ENCODE measurements around the gene LYPLAL1. TPM values are rescaled to one million over a fixed set of nuclear protein-coding genes. Genes with fewer than 3 reads are reported as not detected.

Gene LYPLAL1
- total RNA-seq, result 33.2 TPM
- long read RNA-seq, transcript LYPLAL1-211 (5 exons, 2,169 nt), result major isoform, 5 of 13 reads
- long read RNA-seq, transcript LYPLAL1-202 (5 exons, 1,898 nt), result major isoform, 5 of 13 reads
- long read RNA-seq, partial matches to known transcripts, result 1 of 13 reads
- long read RNA-seq, other reads (novel, unspliced or antisense), result 0 of 13 reads

- intact Hi-C loops (cut with DNase I), result no loop called here
- Histone ChIP-seq H3K4me3 (peak within 1 kb of the TSS; percentile 86), H3K36me3 (no peaks in the 10 kb centered on the region), H3K4me1 (peaks cover 34% of the 10 kb centered on the region), H3K27me3 (no peaks in the 10 kb centered on the region), H3K27ac (peak within 1 kb of the TSS; percentile 91), H3K9me3 (no peaks in the 10 kb centered on the region)
- ATAC-seq (peak; percentile 98), DNase-seq (peak; percentile 95)
- TF ChIP-seq, protein P1, sequence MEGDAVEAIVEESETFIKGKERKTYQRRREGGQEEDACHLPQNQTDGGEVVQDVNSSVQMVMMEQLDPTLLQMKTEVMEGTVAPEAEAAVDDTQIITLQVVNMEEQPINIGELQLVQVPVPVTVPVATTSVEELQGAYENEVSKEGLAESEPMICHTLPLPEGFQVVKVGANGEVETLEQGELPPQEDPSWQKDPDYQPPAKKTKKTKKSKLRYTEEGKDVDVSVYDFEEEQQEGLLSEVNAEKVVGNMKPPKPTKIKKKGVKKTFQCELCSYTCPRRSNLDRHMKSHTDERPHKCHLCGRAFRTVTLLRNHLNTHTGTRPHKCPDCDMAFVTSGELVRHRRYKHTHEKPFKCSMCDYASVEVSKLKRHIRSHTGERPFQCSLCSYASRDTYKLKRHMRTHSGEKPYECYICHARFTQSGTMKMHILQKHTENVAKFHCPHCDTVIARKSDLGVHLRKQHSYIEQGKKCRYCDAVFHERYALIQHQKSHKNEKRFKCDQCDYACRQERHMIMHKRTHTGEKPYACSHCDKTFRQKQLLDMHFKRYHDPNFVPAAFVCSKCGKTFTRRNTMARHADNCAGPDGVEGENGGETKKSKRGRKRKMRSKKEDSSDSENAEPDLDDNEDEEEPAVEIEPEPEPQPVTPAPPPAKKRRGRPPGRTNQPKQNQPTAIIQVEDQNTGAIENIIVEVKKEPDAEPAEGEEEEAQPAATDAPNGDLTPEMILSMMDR (IDR thresholded peaks at IDR 0.05), result peak; percentile 12
Measured at GRCh38 chr1:219173758-219174459, at the start of gene LYPLAL1. Gene LYPLAL1 (plus strand): TSS chr1:219173878. CDS start chr1:219173891, 13 bp downstream.

- ATAC-seq (no peak), DNase-seq (no peak)
- H3K27me3 ChIP-seq, result no peaks in the 10 kb centered on the region
- H3K36me3 ChIP-seq, result no peaks in the 10 kb centered on the region
- intact Hi-C loops (cut with DNase I), result no loop called here
- TF ChIP-seq, protein P1 (IDR thresholded peaks at IDR 0.05), result no peak
- H3K9me3 ChIP-seq, result no peaks in the 10 kb centered on the region
- no peak overlapping the region for H3K27ac ChIP-seq
- H3K4me1 ChIP-seq, result no peaks in the 10 kb centered on the region
- no peak overlapping the region for H3K4me3 ChIP-seq
Measured at GRCh38 chr1:219124163-219124562, 49.5 kb upstream of the LYPLAL1 start.

DNA sequence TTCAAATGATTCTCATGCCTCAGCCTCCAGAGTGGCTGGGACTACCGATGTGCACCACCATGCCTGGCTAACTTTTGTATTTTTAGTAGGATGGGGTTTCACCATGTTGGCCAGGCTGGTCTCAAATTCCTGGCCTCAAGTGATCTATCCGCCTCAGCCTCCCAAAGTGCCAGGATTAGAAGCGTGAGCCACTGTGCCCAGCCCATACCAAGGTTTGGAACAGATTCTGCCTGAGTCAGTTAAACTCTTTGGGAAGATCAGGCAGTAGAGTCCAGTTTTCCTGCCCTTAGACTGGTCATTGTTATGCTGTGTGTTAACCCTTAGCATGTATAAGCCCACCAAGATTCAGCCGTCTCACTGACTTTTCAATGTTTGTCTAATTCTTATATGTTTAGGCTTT is 48.3 kb upstream of the LYPLAL1 start:
- intact Hi-C loops (cut with DNase I), result no loop called here
- no peak overlapping the region for H3K4me3 ChIP-seq
- H3K27ac ChIP-seq, result no peak overlapping the region
- TF ChIP-seq, protein P1 (IDR thresholded peaks at IDR 0.05), result no peak
- ATAC-seq (no peak), DNase-seq (no peak)
- no peaks in the 10 kb centered on the region for H3K36me3 ChIP-seq
- H3K27me3 ChIP-seq, result no peaks in the 10 kb centered on the region
- H3K4me1 ChIP-seq, result no peaks in the 10 kb centered on the region
- H3K9me3 ChIP-seq, result no peaks in the 10 kb centered on the region

DNA sequence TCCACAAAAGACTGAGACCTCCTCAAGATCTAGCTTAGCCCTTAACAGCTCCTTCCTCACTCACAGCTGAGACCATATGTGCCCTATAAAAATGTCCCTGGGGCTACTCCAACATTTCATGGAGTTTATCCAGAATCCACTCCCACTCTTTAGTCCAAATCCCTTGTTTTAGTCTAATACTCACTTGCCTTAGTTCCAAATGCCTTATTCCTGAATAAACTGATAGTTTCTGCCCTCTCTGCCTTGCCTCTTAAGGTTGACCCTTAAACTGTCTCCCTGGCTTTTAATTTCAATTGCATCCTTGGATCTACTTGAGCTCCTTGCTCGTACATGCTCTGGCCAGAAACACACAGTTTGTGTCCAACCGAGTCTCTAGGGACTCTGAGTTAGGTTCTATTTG is 47.3 kb upstream of the LYPLAL1 start:
- Histone ChIP-seq H3K4me1 (no peaks in the 10 kb centered on the region), H3K4me3 (no peak overlapping the region), H3K27ac (no peak overlapping the region), H3K9me3 (no peaks in the 10 kb centered on the region), H3K36me3 (no peaks in the 10 kb centered on the region), H3K27me3 (no peaks in the 10 kb centered on the region)
- DNase-seq (no peak), ATAC-seq (no peak)
- TF ChIP-seq, protein P1 (IDR thresholded peaks at IDR 0.05), result no peak
- intact Hi-C loops (cut with DNase I), result no loop called here

DNA sequence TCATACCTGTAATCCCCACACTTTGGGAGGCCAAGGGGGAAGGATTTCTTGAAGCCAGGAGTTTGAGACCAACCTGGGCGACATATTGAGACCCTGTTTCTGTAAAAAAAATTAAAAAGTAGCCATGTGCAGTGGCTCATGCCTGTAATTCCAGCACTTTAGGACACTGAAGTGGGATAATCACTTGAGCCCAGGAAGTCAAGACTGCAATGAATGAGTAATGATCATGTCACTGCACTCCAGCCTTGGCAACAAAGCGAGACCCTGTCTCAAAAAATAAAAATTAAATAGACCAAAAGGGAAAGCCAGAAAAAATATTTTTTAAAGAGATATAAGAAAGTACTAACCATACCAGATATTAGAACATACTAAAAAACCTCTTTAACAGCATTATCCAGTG is 44.7 kb upstream of the LYPLAL1 start:
- Histone ChIP-seq H3K4me1 (no peaks in the 10 kb centered on the region), H3K9me3 (no peaks in the 10 kb centered on the region), H3K27me3 (no peaks in the 10 kb centered on the region), H3K36me3 (no peaks in the 10 kb centered on the region), H3K4me3 (no peak overlapping the region), H3K27ac (no peak overlapping the region)
- intact Hi-C loops (cut with DNase I), result no loop called here
- DNase-seq (no peak), ATAC-seq (no peak)
- TF ChIP-seq, protein P1 (IDR thresholded peaks at IDR 0.05), result no peak

Measured in upper lobe of right lung (tissue), 1 donor.